T-helper 17 cell (primary cell): ENCODE results near the gene IGF2R. TPM values are rescaled to one million over a fixed set of nuclear protein-coding genes. Genes with fewer than 3 reads are reported as not detected.
A peak's percentile ranks its signal among the peaks of the same experiment; 100 is the strongest.
"Not testable (repeated sequence)": the region's sequence is repeated elsewhere in the genome, so short reads cannot be mapped to it uniquely, and the experiment has no call there.

Experiments
- ATAC-seq: fragments of 150-1000 bp; cut with Tn5 transposase; 2 replicates; pipeline ENCODE4 v1.10.0; 2021; ENCODE audit warnings: mild to moderate bottlenecking, moderate library complexity
- DNase-seq, 3 donors: peaks; one replicate each; pipeline versions ENCODE4 v3.0.0 to v3.0.0-alpha.2; 2020 to 2021
- H3K9me3 ChIP-seq: one replicate; pipeline ENCODE4 v1.7.0; 2013; ENCODE audit warnings: low read length, mild to moderate bottlenecking; ENCODE audit not compliant: control insufficient read depth, poor library complexity, severe bottlenecking
- H3K27ac Mint-ChIP-seq: one replicate; pipeline ENCODE4 v1.8.0; 2022; ENCODE audit warnings: mild to moderate bottlenecking, moderate library complexity, mixed read lengths
- H3K27me3 Mint-ChIP-seq: one replicate; pipeline ENCODE4 v1.8.0; 2022; ENCODE audit warnings: mixed read lengths
- H3K36me3 Mint-ChIP-seq: one replicate; pipeline ENCODE4 v1.8.0; 2022; ENCODE audit warnings: low read depth, mixed read lengths
- H3K4me1 Mint-ChIP-seq: one replicate; pipeline ENCODE4 v1.8.0; 2022; ENCODE audit warnings: mild to moderate bottlenecking, mixed read lengths
- H3K4me3 Mint-ChIP-seq: one replicate; pipeline ENCODE4 v1.8.0; 2022; ENCODE audit warnings: mild to moderate bottlenecking, moderate library complexity, mixed read lengths
- total RNA-seq, 4 donors: library from RNA in 2 of 4; stranded (reverse) in 2 of 4; gene quantifications; one replicate each; pipeline ENCODE4 v1.2.3 and lab custom pipeline; 2022 to 2026

The IGF2R gene
- total RNA-seq, 2 donors from 2014 or later = 56.7 to 59.5 TPM

DNA sequence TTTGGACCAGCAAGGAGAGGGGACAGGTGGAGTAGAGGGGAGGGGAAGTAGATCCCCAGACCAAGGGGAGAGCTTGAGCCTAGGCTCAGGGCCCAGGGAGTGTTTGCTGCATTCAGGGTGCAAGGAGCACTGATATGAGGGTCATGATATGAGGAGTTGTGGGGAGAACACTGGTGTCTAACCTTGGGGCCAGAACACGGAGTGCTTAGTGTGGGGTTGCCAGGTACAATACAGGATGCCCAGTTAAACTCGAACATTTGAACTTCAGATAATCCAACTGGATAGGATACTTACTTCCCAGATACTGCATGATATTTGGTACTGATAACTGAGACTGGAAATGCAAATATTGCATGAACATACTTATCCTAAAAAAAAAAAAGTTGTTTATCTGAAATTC, 155.1 kb downstream of the IGF2R start:
- Mint-ChIP-seq H3K4me3 (no peak overlapping the region), H3K27me3 (peaks cover 8% of the 10 kb centered on the region), H3K36me3 (no peaks in the 10 kb centered on the region), H3K4me1 (peaks cover 5% of the 10 kb centered on the region), H3K27ac (peak overlapping the region; percentile 24)
- DNase-seq = no peak
- ATAC-seq = no peak
- no peaks in the 10 kb centered on the region for H3K9me3 ChIP-seq

DNA sequence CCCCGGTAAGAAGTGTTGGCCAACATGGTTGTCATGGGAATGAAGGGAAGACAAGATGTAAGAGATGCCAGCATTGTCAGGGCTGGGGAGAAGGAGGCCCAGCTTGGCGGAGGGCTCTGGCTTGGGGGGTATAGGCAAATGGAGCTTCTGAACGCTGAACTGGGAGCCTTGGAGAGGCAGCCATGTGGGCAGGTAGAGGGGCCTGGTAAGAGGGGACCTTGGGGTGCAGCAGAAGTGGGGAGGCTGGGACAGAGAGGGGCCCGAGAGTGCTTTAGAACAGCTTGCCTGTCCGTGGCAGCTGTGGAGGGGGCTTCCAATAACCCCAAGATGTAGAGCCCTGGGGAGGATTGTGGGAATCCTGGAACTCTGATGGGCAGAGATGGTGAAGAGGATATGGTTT, 155.7 kb downstream of the IGF2R start:
- no peaks in the 10 kb centered on the region for H3K9me3 ChIP-seq
- H3K4me1 Mint-ChIP-seq = peaks cover 5% of the 10 kb centered on the region
- no peak for ATAC-seq
- peaks cover 8% of the 10 kb centered on the region for H3K27me3 Mint-ChIP-seq
- H3K36me3 Mint-ChIP-seq = no peaks in the 10 kb centered on the region
- no peak overlapping the region for H3K27ac Mint-ChIP-seq
- H3K4me3 Mint-ChIP-seq = no peak overlapping the region
- DNase-seq = no peak

DNA sequence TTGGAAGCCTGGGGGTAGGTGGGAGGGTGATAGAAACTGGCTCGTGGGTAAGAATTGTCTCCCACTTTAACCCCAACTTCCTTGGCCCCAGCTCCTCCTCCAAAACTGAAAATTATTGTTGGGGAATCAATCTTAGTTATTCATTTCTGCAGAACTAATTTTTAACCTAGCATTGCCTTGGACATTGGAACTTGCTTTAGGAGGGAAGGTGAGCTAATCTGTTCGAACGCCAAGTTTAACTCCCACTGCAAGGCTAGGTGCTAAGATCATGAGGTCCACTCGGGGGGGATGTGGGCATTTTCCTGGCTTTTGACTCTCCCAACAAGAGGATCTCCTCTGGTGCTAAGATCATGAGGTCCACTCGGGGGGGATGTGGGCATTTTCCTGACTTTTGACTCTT, 156.2 kb downstream of the IGF2R start:
- ATAC-seq, H3K4me3 Mint-ChIP-seq, H3K9me3 ChIP-seq, H3K27ac Mint-ChIP-seq, DNase-seq, H3K27me3 Mint-ChIP-seq, H3K4me1 Mint-ChIP-seq, H3K36me3 Mint-ChIP-seq: not testable (repeated sequence)

DNA sequence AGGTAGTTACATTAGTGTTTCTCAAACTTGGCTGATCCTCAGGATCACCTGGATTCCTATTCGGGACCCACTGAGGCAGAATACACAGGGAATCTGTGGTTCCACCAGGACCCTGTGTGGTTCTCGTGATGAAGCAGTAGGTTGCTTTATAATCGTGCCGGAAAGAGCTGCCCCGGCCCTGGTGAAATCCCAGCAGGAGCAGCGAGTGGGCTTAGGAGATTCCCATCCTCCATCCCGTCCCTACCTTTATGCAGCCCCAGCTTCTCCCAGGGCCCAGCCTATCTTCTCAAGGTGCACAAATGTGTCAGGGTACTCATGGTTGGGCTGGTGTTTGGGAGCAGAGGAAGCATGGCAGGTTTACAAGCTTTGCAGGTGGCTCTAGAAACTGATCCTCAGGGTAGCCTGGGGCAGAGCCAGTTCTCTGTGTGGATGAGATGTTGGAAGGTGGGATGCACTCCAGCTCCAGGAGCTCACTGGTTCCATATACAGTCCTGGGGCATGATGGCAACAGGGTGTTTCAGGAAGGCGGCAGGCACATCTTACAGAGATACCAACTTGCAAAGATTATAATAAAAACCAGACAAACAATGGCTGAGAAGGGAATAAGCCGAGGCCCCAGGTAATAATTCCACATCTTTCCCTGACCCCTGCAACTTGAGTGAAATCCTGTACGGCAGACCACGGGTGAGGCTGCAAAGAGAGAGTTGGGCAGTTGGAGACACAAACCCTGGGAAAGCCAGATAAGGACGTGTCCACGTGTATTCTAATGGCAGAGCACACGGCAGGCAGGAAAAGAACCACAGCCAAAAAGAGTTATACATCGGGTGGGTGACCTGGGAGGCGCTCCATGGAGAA, 158.6 kb downstream of the IGF2R start:
- no peak overlapping the region for H3K27ac Mint-ChIP-seq
- no peak overlapping the region for H3K4me3 Mint-ChIP-seq
- H3K36me3 Mint-ChIP-seq = peaks cover 3% of the 10 kb centered on the region
- no peaks in the 10 kb centered on the region for H3K9me3 ChIP-seq
- DNase-seq (no peak), ATAC-seq (no peak)
- peaks cover 22% of the 10 kb centered on the region for H3K27me3 Mint-ChIP-seq
- peaks cover 14% of the 10 kb centered on the region for H3K4me1 Mint-ChIP-seq

DNA sequence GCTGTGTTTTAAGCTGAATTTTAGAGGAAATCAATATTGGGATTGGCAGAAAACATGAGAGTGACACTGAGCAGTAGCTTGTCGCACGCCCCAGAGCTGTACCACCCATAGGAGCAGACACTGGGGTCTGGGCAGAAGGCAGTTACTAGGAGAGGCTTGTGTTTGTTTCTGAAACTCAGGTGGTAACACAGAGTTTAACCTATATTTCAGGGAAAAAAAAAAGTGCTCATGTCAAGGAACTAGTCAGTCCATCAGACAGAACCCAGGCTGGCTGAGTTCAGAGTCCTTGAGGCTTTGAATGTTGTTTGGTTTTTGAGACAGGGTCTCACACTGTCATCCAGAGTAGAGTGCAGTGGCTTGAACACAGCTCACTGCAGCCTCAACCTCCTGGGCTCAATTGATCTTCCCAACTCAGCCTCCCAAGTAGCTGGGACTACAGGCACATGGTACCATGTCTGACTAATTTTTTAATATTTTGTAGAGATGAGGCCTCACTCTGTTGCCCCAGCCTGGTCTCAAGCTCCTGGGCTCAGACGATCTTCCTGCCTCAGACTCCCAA, 159.3 kb downstream of the IGF2R start:
- DNase-seq = no peak

DNA sequence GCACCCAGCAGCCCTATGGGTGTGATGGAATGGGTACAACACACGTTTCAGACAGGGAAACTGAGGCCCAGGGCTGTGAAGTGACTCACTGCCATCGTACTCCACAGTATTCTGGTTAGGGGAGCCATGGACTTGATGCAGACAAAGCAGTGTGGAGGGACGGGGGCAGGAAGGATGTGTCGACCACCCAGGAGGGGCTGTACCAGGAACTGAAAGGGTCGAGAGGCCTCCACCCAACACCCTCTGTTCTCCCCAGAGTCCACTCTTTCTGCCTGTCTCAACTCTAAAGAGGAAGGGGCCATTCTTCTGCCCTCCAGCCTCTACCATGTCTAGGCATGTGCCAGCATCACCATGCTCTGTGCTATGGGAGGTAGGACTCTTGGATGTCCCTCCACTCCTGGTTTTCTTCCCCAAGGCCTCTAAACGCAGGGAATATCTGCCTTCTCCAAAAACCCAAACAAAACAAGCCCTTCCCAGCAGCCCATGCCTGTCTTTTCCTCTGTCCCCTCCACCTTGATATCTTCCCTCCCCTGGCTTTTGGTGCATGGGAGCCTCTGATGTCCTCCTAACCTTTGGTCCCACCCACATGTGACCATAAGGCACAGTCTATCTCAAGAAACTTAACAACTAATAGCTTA, 160.1 kb downstream of the IGF2R start:
- Mint-ChIP-seq H3K4me3 (no peak overlapping the region), H3K27ac (no peak overlapping the region), H3K4me1 (peaks cover 14% of the 10 kb centered on the region), H3K36me3 (peaks cover 3% of the 10 kb centered on the region), H3K27me3 (peaks cover 14% of the 10 kb centered on the region)
- no peaks in the 10 kb centered on the region for H3K9me3 ChIP-seq
- DNase-seq (no peak), ATAC-seq (no peak)

More for the DNA sequence above, 159.3 kb downstream of the IGF2R start:
- Mint-ChIP-seq H3K36me3 (peaks cover 3% of the 10 kb centered on the region), H3K4me3 (no peak overlapping the region), H3K27ac (no peak overlapping the region), H3K27me3 (peaks cover 21% of the 10 kb centered on the region), H3K4me1 (peaks cover 14% of the 10 kb centered on the region)
- no peaks in the 10 kb centered on the region for H3K9me3 ChIP-seq
- ATAC-seq = no peak

DNA sequence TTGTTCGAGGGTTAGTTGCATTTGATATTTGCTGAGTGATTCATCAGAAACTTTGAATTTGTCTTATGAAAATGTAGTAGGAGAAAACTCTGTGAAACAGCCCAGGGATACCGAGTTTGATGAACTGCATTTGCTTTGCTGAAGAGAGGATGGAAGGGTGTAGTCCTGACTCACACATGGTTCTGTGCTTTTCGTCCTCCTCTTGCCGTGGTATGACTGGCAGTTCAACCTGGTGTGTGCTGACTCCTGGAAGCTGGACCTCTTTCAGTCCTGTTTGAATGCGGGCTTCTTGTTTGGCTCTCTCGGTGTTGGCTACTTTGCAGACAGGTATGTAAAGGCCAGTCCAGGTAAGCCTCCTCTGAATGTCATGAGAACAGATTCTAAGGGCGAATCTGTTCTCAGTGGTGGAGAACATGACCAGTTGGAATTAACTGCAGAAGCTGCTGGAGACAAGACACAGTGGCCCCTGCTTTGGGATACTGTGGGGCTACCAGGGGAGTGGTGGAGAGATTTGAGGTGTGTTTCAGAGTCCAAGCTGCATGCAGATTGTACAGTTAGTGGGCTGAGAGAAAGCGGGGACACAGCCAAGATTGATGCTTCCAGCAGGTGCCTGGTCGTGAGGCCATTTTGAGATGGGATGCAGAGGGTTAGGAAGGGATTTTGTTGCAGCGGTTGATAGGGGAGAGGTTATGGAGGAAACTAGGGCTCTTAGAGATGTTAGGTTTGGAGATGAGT, 161.2 kb downstream of the IGF2R start:
- no peaks in the 10 kb centered on the region for H3K9me3 ChIP-seq
- no peak overlapping the region for H3K4me3 Mint-ChIP-seq
- H3K27me3 Mint-ChIP-seq = peaks cover 14% of the 10 kb centered on the region
- DNase-seq = no peak
- H3K4me1 Mint-ChIP-seq = peaks cover 14% of the 10 kb centered on the region
- no peak for ATAC-seq
- peaks cover 3% of the 10 kb centered on the region for H3K36me3 Mint-ChIP-seq
- no peak overlapping the region for H3K27ac Mint-ChIP-seq

DNA sequence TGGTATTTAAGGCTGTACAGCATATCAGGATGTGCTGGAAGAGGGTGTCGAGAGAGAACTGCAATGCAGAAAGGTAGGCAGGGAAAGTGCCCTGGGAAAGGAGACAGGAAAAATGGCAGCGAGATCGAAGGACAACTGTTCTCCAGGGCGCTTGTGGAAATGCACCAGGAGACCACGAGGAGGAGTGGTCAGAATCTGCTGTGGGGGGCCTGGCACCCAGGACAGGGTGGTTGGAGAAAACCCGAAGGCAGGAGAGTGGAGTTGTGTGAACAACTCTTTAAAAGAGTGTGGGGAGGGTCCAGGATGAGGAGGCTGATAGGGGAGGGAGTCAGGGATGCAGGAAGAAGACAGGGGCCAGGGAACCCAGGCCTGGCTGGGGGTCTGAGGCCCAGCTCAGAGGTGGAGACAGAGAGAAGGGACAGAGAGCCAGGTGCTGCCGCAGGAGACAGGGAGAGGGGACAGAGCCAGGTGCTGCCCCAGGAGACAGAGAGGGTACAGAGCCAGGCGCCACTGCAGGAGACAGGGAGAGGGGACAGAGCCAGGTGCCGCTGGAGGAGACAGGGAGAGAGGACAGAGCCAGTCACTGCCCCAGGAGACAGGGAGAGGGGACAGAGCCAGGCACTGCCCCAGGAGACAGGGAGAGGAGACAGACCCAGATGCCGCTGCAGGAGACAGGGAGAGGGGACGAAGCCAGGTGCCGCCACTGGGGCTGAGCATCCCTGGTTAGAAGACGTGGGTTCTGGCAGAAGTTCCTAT, 162.0 kb downstream of the IGF2R start:
- DNase-seq = no peak
- ATAC-seq = no peak
- no peak overlapping the region for H3K27ac Mint-ChIP-seq
- no peaks in the 10 kb centered on the region for H3K9me3 ChIP-seq
- peaks cover 3% of the 10 kb centered on the region for H3K36me3 Mint-ChIP-seq
- no peak overlapping the region for H3K4me3 Mint-ChIP-seq
- peaks cover 14% of the 10 kb centered on the region for H3K27me3 Mint-ChIP-seq
- H3K4me1 Mint-ChIP-seq = peaks cover 14% of the 10 kb centered on the region

DNA sequence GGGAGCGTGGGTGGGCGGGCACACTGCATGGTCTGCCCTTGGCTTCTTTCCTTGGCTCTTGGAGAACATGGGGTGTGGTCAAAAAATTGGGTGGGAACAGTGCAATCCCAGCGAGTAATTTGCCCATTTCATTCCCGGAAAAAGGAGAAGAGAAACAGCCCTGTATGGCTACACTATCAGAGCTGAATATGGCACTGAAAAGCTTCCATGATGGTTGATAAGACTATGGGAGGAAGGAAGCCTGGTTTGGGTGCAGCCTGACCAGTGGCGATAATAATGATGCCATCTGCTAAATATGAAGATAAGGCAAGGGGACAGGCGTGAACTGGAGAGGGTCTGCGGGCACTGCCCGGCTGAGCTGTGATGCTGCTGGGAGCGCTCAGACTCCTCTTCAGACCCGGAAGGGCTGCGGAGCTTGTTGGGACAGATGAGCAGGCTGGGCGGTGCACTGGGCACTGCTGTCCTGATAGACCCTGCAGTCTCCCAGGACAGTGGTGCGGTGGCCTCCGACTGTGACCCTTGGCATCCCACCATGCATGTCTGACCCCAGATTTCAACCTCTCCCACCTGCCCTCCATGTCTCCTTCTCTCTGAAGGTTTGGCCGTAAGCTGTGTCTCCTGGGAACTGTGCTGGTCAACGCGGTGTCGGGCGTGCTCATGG, 162.9 kb downstream of the IGF2R start:
- no peak for ATAC-seq
- peaks cover 14% of the 10 kb centered on the region for H3K27me3 Mint-ChIP-seq
- DNase-seq = no peak
- no peak overlapping the region for H3K4me3 Mint-ChIP-seq
- H3K4me1 Mint-ChIP-seq = peaks cover 14% of the 10 kb centered on the region
- H3K27ac Mint-ChIP-seq = no peak overlapping the region
- no peaks in the 10 kb centered on the region for H3K9me3 ChIP-seq
- H3K36me3 Mint-ChIP-seq = peaks cover 3% of the 10 kb centered on the region

DNA sequence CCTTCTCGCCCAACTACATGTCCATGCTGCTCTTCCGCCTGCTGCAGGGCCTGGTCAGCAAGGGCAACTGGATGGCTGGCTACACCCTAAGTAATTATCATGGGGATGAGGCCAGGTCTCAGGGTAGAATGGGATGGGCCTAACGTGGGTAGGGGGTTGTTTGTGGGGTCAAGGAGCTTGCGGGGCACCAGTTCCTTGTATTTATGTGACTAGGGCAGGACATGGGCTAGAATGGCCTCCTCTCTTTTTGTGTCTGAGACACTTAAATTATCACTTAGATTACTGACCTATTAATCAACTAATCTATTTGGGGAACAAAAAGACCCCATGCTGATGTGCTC, 163.4 kb downstream of the IGF2R start:
- Mint-ChIP-seq H3K27ac (no peak overlapping the region), H3K27me3 (peaks cover 14% of the 10 kb centered on the region), H3K4me1 (peaks cover 14% of the 10 kb centered on the region), H3K36me3 (peaks cover 3% of the 10 kb centered on the region), H3K4me3 (no peak overlapping the region)
- no peak for ATAC-seq
- DNase-seq = no peak
- no peaks in the 10 kb centered on the region for H3K9me3 ChIP-seq

DNA sequence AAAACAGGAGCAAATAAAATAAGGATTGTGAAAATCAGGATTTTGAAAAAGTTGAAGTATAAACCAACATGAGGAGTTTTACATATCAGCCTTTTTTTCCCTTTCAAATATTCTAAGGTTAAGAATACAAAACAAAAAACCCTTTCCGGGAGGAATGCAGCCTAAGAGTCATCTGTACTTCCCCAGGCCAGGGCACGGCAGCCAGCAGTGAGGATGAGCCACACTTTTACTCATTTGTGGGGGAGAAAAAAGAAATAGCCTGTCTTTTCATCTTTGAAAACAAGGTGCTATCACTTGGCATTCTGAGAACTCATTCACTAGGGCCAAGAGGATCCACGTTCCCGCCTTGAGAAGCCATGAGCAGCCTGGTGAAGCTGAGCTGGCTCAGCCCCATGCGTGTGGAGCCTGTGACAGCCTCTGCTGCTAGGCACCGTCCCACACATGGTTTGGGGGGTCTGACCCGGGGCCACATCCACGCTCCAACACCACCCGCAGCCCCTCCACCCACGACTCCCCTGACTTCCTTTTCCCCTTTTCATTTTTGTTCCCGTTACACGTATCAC, 164.0 kb downstream of the IGF2R start:
- Mint-ChIP-seq H3K27me3 (peaks cover 14% of the 10 kb centered on the region), H3K36me3 (peaks cover 3% of the 10 kb centered on the region), H3K4me1 (peaks cover 12% of the 10 kb centered on the region), H3K27ac (peak overlapping the region; percentile 16), H3K4me3 (no peak overlapping the region)
- H3K9me3 ChIP-seq = no peaks in the 10 kb centered on the region
- no peak for DNase-seq
- ATAC-seq = no peak
